ENCODE data around the gene SLC25A27. TPM values are rescaled to one million over a fixed set of nuclear protein-coding genes. Genes with fewer than 3 reads are reported as not detected.

Gene SLC25A27
- total and polyA plus RNA-seq, 9 of the 15 experiments (the other 6 are each of a cell fraction or from before 2014, with no cell fraction given), result not detected

DNA sequence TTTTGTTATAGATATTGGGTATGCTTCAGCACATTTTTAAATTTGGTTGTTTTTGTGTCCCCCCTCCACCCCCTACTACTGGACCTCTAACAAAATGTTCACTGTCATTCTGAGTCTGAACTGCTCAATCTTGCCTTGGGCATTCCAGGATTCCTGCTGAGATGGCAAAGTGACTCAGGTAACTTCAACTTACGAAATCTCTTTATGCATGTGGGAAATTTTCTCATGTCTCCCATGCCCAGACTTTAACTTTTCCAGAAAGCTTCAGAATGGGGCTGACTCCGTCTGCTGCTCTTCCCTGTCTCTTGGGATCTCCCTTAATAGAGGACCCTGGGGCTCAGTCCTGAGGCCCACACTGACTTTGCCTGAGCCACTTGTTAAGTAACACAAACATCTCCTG lies 14.1 kb upstream of the SLC25A27 start:
- Histone ChIP-seq H3K4me1 (replicated peaks in 1 of 2; ENCODE audit: control insufficient read depth in 2 of 2, insufficient read depth in 2 of 2, low read length in 2 of 2) (no peaks in the 10 kb centered on the region), H2AFZ (ENCODE audit: low read depth, low read length) (no peak overlapping the region), H3K9ac (ENCODE audit: insufficient read depth in 1 of 2, low read depth in 2 of 2, low read length in 2 of 2) (no peak overlapping the region), H3K27ac (ENCODE audit: extremely low read depth, low read depth, low read length) (no peak overlapping the region), H3K27me3 (ENCODE audit: control insufficient read depth in 2 of 2, insufficient read depth in 2 of 2, low read length in 2 of 2) (no peaks in the 10 kb centered on the region; a peak in 1 of 5 replicates), H4K20me1 (replicated peaks; ENCODE audit: control insufficient read depth, insufficient read depth, low read length) (no peaks in the 10 kb centered on the region), H3K36me3 (ENCODE audit: control insufficient read depth, insufficient read depth, low read length) (no peaks in the 10 kb centered on the region; the same call in 2 of the 3 replicates), H3K9me1 (ENCODE audit: control insufficient read depth, insufficient read depth, low read length) (no peaks in the 10 kb centered on the region), H3K4me3 (no peak overlapping the region), H3K9me3 (replicated peaks; ENCODE audit: control insufficient read depth, insufficient read depth, low read depth, low read length) (no peaks in the 10 kb centered on the region), H3K79me2 (ENCODE audit: control insufficient read depth, insufficient read depth, low read length) (no peaks in the 10 kb centered on the region), H3K4me2 (ENCODE audit: insufficient read depth, low read length) (no peak overlapping the region)
- in situ Hi-C loops (cut with MboI) (loop anchor here (10.0 kb wide), 1 partner anchor 214 kb away; no protein-coding TSS in a partner anchor), intact Hi-C loops (cut with micrococcal nuclease) (no loop called here)
- ChIA-PET CTCF (ENCODE audit: low intra/inter-chr PET ratio) (no interaction called here), POLR2A (no interaction called here)
- no TSS peak for BruUV-seq (replicated peaks)
- no peak for ATAC-seq
- no peak for DNase-seq (ENCODE audit: extremely low read depth in 1 of 4, low spot score in 3 of 4)
- no peak for FAIRE-seq
- WGBS (ENCODE audit: insufficient coverage, low coverage, missing lambda C conversion rate), result 0% methylated on average over 2 of the region's 2 CpGs
- TF ChIP-seq HDAC8 (tag; IDR thresholded peaks at IDR 0.05), result no peak
- TF ChIP-seq AFF1 (IDR thresholded peaks at IDR 0.05; ENCODE audit: low read depth in 1 of 2, partially characterized antibody in 2 of 2), result no peak
- no peak for TF ChIP-seq MITF (IDR thresholded peaks at IDR 0.05)
- TF ChIP-seq BCOR (IDR thresholded peaks at IDR 0.05), result no peak
- no peak for TF ChIP-seq ZNF785 (CRISPR knock-in tag; IDR thresholded peaks at IDR 0.05)
- TF ChIP-seq THAP7 (CRISPR knock-in tag; IDR thresholded peaks at IDR 0.05), result no peak
- TF ChIP-seq PHB (CRISPR knock-in tag; IDR thresholded peaks at IDR 0.05), result no peak
- TF ChIP-seq SP2 (IDR thresholded peaks at IDR 0.05; ENCODE audit: extremely low read depth, low read depth, low read length, poor library complexity, severe bottlenecking), result no peak
- no peak for TF ChIP-seq IFI16 (CRISPR knock-in tag; IDR thresholded peaks at IDR 0.05)
- TF ChIP-seq ZNF511 (CRISPR knock-in tag; IDR thresholded peaks at IDR 0.05), result no peak
- TF ChIP-seq SREBF1 (IDR thresholded peaks at IDR 0.05; ENCODE audit: borderline replicate concordance, low read depth, low read length), result no peak
